Measurements from ENCODE around the gene ACTN1.

The ACTN1 gene

DNA sequence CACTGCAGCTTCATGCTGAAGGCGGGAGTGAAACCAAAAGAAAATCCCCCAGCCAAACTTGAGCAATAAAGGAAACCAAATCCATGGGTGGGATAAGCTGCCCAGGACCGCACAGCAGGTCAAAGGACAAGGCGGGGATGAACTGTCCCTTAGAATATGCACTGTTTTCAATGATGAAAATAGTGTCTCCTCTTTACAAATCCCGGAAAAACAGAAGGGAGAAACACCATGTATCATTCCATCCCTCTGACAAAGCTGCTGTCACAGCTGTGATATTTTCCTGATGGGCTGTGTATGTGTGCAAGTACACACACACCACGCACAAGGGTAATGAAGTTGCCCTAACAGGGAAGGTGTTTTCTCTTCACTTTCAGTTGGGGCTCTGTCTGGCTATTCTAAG lies 70.3 kb downstream of the ACTN1 start:
- TF ChIP-seq, protein P1, sequence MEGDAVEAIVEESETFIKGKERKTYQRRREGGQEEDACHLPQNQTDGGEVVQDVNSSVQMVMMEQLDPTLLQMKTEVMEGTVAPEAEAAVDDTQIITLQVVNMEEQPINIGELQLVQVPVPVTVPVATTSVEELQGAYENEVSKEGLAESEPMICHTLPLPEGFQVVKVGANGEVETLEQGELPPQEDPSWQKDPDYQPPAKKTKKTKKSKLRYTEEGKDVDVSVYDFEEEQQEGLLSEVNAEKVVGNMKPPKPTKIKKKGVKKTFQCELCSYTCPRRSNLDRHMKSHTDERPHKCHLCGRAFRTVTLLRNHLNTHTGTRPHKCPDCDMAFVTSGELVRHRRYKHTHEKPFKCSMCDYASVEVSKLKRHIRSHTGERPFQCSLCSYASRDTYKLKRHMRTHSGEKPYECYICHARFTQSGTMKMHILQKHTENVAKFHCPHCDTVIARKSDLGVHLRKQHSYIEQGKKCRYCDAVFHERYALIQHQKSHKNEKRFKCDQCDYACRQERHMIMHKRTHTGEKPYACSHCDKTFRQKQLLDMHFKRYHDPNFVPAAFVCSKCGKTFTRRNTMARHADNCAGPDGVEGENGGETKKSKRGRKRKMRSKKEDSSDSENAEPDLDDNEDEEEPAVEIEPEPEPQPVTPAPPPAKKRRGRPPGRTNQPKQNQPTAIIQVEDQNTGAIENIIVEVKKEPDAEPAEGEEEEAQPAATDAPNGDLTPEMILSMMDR (conservative IDR thresholded peaks at IDR 0.05; ENCODE audit: low read depth, low read length), result no peak
- DNase-seq (ENCODE audit: low read depth), result no peak
- no peak overlapping the region for H3K4me3 ChIP-seq (ENCODE audit: low read length)

DNA sequence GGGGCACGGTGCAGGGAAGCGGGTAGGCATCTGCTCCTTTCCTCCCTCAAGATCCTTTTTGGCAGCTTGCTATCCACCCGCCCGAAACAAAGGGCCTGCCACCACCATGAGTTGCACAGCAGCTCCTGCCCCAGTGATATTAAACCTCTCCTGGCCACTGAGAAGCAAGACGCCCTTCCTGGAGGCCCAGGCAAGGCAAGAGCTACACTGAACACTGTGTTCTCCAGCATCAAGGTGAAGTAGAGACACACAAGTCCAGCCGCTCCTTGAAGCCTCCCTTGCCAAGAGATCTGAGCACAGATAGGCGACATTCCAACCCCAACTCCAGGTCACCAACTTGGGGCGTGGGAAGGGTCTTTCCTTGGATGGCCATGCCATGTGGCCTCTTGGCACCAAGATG lies 70.9 kb downstream of the ACTN1 start:
- TF ChIP-seq, protein P1 (conservative IDR thresholded peaks at IDR 0.05; ENCODE audit: low read depth, low read length), result no peak

DNA sequence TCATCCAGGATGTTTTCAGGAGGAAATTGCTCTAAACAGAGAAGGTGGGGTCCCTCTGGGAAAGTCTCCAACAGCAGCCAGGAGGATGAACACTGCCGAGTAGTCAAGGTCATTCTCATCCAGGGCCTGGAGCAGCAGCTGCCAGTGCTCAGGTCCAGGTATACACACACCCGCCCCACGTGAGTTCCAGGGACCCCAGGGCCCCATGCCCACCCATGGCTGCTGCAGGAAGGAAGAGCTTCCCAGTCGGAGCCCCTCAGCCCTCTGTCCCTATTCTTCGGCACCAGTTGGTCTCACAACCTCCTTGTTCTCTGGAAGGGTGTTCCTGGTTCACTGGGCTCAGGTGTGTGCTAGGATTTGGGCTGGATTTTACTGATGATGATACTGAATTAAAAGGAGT lies 72.7 kb downstream of the ACTN1 start:
- no peak for DNase-seq (ENCODE audit: low read depth)
- no peak overlapping the region for H3K4me3 ChIP-seq (ENCODE audit: low read length)
- TF ChIP-seq, protein P1 (conservative IDR thresholded peaks at IDR 0.05; ENCODE audit: low read depth, low read length), result no peak

More for the DNA sequence above, 70.9 kb downstream of the ACTN1 start:
- DNase-seq (ENCODE audit: low read depth), result no peak
- no peak overlapping the region for H3K4me3 ChIP-seq (ENCODE audit: low read length)

DNA sequence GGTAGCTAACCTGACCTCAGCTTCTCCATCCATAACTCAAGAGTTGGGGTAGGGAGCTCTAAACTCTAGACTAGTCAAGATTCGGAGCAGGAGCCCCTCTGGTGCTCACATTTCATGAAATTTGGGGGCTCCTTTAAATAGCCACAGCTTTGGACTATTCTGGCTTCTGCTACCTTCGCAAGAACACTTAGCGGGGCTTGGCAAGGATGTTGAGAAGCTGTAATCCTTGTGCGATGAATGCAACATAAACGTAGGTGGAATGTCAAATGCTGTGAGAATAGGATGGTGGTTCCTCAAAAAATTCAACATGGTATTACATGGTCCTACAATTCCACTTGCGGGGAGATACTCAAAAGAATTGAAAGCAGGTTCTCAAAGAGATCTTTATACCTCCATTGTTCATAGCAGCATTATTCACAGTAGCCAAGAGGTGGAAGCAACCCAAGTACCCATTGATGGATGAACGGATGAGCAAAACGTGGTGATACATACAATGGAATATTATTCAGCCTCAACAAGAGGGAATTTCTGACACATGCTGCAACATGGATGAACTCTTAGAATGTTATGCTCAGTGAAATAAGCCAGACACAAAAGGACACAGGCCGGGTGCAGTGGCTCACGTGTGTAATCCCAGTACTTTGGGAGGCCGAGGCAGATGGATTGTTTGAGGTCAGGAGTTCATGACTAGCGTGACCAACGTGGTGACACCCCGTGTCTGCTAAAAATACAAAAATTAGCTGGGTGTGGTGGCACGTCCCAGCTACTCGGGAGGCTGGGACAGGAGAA lies 73.8 kb downstream of the ACTN1 start:
- DNase-seq (ENCODE audit: low read depth), result no peak
- no peak overlapping the region for H3K4me3 ChIP-seq (ENCODE audit: low read length)
- TF ChIP-seq, protein P1 (conservative IDR thresholded peaks at IDR 0.05; ENCODE audit: low read depth, low read length), result no peak

DNA sequence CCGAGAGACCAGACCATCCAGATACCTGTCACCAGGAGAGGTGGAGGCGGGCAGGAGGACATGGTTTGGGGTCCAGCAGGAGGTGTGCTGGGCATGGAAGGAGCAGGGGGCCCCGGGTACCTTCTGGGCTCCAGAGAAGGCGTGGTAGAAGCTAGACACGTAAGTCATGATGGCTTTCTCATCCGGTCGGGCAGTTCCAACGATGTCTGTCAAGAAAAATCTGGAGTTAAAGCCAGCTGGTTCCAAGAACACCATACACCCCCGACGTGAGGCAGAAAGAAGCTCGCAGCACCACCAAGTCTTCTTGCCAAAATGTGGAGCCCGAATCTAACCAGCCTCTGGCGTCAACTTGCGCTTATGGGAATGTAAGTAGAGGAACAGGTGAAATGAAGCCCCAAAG lies 76.7 kb downstream of the ACTN1 start:
- DNase-seq (ENCODE audit: low read depth), result no peak
- TF ChIP-seq, protein P1 (conservative IDR thresholded peaks at IDR 0.05; ENCODE audit: low read depth, low read length), result no peak
- no peak overlapping the region for H3K4me3 ChIP-seq (ENCODE audit: low read length)

DNA sequence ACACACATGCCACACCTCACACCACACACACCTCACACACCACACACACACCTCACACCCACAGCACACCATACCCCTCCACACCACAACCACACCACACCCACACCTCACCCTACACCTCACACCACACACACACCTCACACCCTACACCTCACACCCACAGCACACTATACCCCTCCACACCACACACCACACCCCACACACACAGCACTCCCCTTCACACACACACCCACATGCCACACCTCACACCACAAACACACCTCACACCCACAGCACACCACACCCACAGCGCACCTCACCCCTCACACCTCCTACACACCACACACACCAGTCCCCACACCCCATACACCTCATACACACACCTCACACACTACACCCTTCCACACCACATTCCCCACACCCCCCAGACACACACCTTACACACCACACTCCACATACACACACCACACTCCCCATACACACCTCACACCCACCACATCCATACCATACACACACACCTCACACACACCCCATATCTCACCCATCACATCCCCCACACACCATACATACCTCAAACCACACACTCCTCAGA lies 80.0 kb downstream of the ACTN1 start:
- TF ChIP-seq, protein P1 (conservative IDR thresholded peaks at IDR 0.05; ENCODE audit: low read depth, low read length), result no peak
- H3K4me3 ChIP-seq (ENCODE audit: low read length), result no peak overlapping the region
- no peak for DNase-seq (ENCODE audit: low read depth)
